CD4-positive, alpha-beta T cell treated with Interleukin-15 for 4 hours (primary cell): Measurements from ENCODE around the gene PRKAA2.

Experiments used
- DNase-seq: peaks from one replicate; pipeline ENCODE4 v3.0.0-alpha.2; 2020; ENCODE audit warnings: low spot score

Gene PRKAA2

DNA sequence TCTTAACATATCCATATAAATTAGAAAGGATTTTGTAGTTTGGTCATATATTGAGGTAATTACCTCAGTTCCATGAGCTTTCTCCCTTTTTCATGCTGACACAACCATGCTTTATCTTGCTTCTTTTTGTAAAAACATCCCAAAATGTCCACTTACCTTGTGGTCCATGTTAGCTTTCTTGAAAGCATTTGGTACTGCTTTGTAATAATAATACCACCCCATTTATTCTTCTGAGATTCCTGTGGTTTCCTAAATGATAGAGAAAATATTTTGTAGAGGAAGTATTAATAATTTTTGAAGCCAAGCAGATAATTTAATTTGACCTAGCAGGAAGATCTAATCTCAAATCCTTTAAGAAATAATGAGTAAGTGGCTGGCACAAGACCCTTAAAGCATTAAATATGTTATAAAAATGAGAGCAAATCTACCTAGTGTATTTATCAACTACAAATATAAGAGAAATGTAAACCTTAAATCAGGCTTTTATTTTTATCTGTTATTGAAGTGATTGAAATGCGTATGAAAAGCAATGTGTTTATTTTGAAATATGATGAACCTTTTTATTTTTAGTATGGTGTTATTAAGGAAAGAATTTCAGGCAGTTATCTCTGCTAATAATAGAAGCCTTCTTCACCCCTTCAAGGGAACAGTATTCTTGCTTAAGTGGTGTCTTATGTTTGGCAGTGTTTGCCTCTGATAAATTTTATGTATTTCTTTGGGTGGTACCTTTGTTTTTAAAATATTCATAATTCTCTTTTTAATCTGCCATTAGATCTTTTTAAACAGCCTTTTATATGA is 9.2 kb downstream of the PRKAA2 start:
- DNase-seq, result no peak

DNA sequence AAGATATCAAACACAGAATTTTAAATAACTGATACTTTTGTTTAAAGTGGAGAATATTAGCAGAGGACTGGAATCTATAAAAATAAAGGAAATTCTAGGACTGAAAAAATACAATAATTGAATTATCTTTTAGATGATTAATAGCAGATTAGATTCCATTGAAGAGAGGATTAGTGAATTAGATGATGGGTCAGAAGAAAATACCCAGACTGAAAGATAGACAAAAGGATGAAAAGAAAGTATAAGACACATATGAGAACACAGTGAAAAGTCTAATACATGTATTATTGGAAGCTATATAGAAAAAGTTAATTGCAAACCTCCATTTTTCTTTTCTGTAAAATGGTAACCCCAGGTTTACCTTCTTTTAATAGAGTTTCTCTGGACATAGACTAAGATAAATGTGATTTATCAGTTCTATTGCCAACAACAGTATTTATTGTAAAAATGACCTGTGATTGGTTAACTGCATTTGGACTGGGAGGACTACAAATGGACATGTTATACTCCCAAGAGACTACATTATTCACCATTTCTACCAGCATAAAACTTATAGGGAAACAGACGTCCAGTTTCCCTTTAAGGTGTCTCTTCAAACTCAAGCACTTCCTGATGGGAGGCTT is 11.0 kb downstream of the PRKAA2 start:
- DNase-seq, result no peak

DNA sequence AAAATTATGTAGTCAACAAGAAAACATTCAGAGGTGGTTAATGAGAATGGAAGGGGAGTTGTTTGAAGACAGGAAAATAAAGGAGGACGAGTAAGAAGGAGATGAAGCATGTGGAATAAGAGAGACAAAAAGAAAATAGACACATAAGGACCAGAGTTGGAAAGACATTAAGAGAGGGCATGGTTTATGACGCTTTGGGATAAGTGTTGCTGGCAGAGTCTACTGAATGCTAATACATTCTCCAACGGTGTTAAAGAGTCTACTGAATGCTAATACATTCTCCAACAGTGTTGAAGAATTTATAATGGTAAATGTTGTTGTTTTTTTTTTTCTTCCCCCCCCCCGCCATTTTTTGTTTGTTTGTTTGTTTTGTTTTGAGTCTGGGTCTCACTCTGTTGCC is 13.1 kb downstream of the PRKAA2 start:
- DNase-seq, result no peak

DNA sequence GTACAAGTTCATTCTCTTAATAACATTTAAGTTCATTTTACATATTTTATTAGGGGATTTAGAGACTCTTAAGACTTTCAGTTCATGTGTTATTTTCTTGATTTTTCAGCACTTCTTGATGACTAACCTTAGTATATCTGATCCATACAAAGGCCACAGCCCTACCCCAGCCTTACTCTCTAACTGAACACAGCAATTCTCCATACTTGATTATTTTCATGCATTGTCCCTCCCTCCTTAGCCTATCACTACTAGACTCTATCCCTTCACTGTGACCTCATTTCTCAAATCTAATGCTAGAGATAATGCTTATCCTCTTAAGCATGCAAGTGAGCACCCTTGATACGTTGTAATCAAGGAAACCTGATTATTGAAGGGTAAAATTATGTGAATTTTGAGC is 15.2 kb downstream of the PRKAA2 start:
- no peak for DNase-seq

DNA sequence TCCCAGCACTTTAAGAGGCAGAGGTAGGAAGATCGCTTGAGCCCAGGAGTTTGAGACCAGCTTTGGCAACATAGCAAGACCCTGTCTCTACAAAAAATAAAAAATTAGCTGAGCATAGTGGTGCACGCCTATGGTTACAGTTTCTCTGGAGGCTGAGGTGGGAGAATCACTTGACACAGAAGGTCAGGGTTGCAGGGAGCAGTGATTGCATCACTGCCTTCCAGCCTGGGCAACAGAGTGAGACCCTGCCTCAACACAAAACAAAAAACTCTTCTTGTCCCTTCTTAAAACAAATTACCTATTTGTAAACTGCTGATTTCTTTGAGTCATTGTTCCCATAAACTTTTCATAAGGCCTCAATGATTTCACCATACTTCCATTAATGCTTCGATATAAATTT is 18.7 kb downstream of the PRKAA2 start:
- DNase-seq, result no peak

DNA sequence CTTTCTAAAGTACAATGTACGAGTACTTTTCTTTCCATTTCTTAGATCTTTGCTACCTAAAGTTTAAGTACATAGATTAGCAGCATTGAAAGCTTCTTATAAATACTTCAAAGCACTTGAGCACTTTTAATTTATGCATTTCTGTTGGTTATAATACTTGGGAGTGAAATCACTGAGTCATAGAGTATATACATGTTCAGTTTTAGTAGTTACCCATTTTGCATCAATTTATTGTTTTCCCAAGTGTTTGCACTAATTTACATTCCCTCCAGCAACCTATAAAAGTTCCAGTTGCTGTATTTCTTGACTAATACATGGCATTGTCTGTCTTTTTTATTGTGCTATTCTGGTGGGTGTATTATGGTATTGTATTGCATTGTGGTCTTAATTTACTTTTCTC is 20.3 kb downstream of the PRKAA2 start:
- no peak for DNase-seq

DNA sequence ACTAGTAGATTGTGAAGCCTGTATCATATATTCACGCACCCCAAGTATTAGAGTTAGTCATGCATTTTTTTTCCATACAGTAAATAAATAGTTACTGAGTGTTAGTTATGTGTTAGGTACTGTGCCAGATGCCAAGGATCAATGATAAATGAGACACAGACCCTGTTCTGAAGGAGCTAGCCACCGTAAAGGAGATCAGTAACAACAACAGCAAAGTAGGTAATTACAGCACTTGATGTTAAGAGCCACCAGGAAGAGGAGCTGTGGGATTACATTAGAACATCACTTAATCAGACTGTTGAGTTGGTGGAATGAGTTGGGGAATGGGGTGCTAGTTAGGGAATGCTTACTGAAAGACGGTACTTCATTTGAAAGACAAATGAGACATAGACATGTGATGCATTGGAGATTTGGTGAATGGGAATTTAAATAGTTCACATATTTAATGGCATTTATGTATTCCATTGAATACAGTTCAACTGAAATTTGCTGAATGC is 21.0 kb downstream of the PRKAA2 start:
- no peak for DNase-seq

DNA sequence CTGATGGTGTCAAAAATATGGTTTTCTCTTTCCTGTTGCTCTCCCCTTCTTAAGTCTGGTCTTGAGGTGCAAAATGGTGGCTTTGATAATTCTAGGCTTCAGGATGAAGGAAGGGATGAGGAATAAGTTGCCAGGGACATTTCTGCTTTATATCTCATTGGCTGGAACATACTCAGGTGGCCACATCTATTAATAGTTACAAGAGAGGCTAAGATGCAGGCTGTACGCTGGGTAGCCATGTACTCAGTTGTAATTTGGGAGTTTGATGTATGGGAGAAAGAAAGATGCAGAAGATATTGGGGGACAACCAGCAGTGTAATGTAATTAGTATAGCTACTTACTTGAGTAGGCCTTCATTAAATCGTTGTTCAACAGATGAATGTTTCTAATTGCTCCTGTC is 25.2 kb downstream of the PRKAA2 start:
- DNase-seq, result no peak

DNA sequence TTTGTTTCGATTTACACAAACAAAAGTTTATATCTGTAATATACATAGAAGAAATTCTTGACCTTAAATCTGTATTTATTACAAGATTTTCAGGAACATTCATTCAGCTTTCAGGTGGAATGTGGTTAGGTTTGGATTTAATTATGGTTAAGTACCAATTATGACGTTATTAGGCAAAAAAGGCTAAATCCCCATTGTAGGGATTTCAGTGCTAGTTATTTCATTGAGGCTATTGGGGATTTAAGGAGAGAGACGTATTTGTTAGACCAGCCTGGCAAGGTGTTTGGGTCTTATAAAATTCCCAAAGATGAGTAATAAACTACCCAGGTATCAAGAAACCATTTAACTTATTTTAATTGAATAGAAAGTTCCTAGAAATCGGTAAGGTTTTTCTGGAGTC is 26.0 kb downstream of the PRKAA2 start:
- DNase-seq, result no peak

DNA sequence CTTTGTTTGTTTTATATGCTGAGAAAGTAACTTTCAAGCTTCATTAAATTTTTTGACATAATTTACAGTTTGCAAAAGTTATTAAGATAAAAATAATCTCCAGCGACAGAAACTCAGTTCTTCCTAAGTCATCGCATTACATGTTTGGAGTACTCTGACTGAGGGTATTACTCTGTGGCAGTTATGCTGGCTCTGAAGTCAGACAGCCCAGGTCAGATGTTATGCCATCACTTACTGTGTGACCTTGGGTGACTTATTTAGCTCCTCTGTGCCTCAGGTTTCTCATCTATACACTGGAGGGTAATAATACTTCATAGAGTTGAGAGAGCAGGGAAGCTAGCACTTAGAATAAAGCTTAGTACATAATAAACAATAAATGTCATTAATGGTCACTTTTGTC is 26.4 kb downstream of the PRKAA2 start:
- no peak for DNase-seq

DNA sequence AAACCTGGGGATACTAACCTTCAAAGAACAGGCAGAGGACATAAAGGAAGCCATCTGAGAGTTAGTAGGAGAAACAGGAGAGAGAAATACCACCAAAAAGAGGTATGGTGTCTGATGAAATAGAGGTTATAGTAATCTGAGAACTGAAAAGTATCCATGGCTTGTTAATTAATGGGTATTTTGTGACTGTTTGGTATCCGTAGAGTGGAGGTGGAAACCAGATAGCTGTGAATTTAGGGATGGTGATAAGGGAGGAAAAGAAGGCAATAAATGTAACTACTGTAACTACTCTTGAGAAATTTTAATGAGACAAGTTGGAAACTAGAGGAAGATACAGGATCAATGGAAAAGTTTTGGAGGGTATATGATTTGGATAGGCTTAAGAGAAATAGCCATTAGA is 27.5 kb downstream of the PRKAA2 start:
- no peak for DNase-seq

DNA sequence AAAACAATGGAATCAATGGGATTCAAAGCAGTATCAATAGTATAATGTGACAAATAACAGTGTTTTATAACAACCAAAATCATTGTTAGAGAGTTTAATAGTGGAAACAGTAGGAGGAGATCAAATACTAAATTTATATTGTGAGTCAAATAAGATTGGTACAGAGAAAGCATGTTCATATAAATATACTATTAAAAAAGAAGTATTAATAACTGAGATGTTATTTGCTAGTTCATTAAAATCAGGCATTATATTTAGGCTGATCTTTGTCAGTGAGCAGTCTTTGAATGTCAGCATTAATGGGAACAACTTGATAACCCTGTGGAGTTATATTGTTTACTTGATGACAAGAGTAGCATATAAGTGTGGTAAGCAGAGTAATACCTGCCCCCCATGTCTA is 30.6 kb downstream of the PRKAA2 start:
- no peak for DNase-seq

DNA sequence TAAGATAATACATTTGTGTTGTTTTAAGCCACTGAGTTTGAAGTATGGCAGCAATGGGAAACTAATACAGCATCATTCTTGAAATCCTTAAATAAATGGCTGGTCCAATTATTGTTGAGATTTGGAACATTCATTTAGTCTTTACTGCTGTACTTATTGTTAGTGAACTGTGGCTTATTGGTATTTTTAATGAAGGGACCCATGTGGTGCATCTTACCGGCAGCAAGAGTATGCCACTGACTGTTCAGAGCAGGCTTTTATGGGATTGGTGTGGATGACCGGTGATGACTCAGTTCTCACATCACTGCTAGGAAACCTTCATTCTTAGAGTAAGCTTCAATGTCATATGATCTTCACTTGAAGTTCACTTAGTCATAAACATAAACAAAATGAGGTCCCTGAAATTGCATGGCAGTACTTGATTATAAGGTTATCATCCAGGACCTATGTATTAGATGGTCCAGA is 31.5 kb downstream of the PRKAA2 start:
- DNase-seq, result no peak

DNA sequence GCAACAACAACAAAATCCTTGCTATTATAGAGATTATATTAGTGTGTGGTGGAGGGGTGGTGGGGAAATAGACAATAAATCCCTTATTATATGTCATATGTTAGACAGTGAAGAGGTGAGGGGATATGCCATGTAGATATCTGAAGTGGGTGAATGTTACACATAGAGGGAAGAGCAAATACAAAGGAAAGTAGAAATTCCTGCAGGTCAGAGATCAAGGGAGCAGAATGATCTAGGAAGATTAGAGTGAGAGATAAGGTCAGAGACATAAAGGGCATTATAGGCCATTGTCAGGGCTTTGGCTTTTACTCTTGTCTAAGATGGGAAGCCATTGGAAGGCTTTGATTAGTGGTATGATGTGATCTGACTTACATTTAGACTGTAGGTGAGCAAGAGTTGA is 38.5 kb downstream of the PRKAA2 start:
- DNase-seq, result no peak

DNA sequence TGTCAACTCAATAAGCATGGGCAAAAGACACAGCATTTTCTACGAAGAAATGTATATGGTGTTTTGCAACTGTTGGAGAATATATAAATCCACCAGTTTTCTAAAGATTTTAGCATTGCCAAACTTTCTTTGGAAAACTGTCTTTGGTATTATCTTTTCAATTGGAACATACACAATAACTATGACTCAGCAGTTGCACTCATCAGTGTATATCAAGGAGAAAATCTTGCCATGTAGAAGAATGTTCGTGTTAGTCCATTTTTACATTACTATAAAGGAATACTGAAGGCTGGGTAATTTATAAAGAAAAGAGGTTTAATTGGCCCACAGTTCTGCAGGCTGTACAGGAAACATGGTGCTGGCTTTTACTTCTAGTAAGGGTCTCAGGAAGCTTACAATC is 41.1 kb downstream of the PRKAA2 start:
- DNase-seq, result no peak

DNA sequence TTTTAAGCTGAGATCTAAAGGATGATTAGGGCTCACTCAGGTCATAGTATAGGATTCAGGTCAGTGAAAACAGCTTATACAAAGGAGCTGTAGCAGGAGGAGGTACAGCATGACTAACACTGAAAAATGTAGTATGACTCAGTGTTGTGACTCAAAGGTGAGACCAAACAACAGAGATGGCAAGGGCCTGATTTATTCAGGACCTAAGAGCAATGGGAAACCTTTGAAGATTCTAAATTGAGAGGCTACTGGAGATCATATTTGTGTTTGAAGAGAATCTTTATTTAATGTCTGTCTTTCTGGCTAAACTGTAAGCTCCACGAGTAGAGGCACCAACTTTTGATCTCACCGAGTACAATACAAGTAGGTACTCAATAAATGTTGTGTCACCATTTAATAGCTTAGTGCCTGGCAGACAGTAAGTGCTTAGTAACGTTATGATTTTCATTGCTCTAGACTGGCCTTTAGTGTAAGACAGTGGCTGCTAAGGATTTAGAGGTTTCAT is 43.5 kb downstream of the PRKAA2 start:
- no peak for DNase-seq

DNA sequence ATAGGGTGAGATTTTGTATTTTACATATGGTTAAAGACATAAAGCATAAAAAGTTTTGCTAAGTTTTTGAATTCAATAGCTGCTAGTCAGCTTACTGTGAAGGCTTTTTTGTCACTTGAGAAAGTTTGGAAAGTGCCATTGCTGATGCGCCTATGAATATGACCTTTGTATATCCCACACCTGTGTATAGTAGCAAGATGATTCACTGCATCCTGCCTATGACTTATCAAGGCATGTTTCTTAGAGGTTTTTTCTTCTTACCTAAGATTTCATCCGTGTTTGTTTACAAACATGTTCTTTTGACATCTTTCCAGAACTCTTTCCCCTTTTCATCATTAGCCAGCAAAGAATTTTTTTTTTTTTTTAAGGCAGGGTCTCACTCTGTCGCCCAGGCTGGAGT is 51.5 kb downstream of the PRKAA2 start:
- no peak for DNase-seq

DNA sequence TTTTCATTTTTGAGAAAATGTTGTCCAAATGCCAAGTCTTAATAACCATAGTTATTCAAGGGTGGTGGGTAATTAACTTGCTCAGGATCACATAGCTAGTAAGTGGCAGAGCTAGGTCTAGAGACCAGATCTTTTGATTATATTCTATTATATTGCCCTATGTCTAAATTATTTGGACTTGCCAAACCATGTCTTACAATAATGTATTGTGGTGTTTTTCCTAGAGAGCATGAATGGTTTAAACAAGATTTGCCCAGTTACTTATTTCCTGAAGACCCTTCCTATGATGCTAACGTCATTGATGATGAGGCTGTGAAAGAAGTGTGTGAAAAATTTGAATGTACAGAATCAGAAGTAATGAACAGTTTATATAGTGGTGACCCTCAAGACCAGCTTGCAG is 58.6 kb downstream of the PRKAA2 start:
- no peak for DNase-seq

DNA sequence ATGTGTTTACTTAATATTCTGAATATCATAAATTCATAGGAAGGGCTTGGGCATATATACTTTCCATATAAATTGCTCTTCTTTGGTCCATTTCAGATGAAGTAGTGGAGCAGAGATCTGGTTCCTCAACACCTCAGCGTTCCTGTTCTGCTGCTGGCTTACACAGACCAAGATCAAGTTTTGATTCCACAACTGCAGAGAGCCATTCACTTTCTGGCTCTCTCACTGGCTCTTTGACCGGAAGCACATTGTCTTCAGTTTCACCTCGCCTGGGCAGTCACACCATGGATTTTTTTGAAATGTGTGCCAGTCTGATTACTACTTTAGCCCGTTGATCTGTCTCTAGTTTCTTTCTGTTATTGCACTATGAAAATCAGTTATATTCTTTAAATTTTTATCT is 62.3 kb downstream of the PRKAA2 start:
- no peak for DNase-seq

DNA sequence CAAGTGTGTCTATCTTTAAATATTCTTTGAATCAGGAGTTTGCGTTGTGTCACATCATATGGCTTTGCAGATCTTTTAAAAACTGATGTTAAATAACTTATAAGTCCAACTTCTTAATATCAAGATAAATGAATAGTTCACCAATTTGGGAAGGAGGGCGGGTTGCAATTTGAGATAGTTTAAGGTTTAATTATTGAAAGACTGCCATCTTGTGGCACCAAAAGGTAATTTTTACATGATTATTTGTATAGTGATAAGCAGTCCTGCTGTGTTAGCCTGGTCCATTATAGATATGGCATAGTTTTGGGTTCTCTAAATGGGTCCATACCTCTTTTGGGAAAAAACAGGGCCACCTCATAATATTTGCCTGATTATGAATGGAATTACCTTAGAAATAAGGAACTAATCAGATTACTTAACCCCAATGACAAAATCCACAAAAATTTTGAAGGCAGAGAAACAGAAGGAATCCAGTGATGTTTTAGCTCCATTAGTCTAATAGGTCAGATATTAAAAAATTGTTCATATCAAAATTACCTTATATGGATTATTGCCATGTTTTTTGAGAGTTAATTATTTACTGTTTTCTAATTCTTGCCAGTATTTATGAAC is 64.3 kb downstream of the PRKAA2 start:
- DNase-seq, result peak; percentile 18

DNA sequence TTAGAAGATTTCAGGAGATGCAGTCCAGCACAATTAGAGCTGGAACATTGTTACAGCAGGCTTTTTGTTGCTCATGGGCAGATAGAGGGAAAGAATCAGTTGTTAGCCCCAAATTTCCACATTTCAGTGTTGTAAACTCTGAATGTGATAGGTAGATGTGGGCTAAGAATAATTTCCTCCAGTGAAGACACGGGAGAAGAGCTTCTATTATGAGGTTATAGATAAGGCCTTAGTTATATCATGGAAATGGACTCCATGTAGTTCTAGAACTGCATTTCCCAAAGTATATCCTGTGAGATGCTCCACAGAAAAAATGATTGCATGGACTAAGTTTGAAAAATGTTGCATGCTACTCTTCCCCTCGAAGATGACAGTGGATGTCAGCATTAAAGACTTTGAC is 64.9 kb downstream of the PRKAA2 start:
- DNase-seq, result no peak

DNA sequence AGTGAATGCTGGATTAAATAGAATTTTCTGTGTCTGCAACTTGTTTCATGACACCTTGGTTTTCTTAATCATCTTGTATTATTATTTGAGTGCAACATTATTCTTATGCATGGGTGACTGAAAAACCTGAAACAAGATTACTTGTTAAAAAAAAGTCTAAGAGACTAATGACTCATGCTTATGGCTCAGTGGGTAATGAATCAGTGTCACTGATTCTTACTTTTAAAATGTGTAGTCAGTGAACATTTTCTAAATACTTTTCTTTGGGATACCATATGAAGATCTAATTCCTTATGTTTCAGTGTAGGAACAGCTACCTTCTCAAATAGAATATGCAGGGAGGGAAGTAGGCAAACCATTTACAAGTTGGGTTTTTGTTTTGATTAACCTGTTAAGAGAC is 65.5 kb downstream of the PRKAA2 start:
- no peak for DNase-seq

DNA sequence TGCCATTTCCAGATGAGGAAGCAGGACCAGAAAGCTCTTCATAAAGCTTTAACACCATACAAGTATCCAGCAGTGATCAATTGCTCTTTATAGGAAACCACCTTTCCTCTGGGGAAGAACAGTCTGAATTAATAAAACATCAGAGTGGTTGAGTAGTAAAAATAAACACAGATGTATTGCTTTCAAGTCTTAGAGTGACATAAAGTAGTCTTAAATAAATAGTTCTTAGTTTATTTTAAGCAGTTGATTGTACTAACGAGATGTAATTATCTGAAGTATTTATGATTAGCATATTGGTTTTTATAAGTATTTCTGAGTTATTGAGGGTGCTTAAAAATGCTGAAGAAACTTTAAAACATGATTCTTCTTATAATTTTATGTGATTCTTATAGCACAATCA is 67.0 kb downstream of the PRKAA2 start:
- no peak for DNase-seq
